OCI-LY3 (cell line): ENCODE data around the gene HPS5.

Source experiments
- CTCF ChIP-seq: fragments of 200-600, 300-600 bp; sonication (generic); IDR thresholded peaks from 2 replicates; pipeline ENCODE4 v1.5.1; 2014; ENCODE audit warnings: antibody characterized with exemption, low read length, low read depth
- EZH2phosphoT487 ChIP-seq: fragments of 200-600 bp; shearing (Covaris generic); IDR thresholded peaks from 2 replicates; pipeline ENCODE4 v1.6.1; 2018; ENCODE audit warnings: antibody characterized with exemption, mixed run types, low read depth

- TF ChIP-seq CTCF = no peak
- TF ChIP-seq EZH2phosphoT487 = no peak
Measured at GRCh38 chr11:18264677-18265555, 57.0 kb downstream of the HPS5 start.
